PC-3 (cell line): ENCODE measurements around the gene SNRNP27.

Experiments
- CTCF ChIP-seq: fragments of 300-600 bp; sonication (generic); conservative IDR thresholded peaks from 2 replicates; pipeline ENCODE4 v1.5.1; 2017; ENCODE audit warnings: antibody characterized with exemption, low read depth, mild to moderate bottlenecking, low read length
- EZH2phosphoT487 ChIP-seq: fragments of 300-600 bp; sonication (generic); IDR thresholded peaks from 2 replicates; pipeline ENCODE4 v1.6.1; 2018; ENCODE audit warnings: mild to moderate bottlenecking, antibody characterized with exemption, low read length, borderline replicate concordance

GRCh38 chr2:69847068-69847828 lies 46.5 kb upstream of the SNRNP27 start:
- no peak for TF ChIP-seq CTCF
- TF ChIP-seq EZH2phosphoT487: no peak
